Measurements from ENCODE around the gene RBM4B. TPM values are rescaled to one million over a fixed set of nuclear protein-coding genes. Genes with fewer than 3 reads are reported as not detected.

The RBM4B gene
- total RNA-seq, 4 donors from 2014 or later, result 4.5 to 11.7 (median 6.5) TPM

- Histone ChIP-seq H3K4me3 (no peak overlapping the region), H3K36me3 (no peaks in the 10 kb centered on the region), H3K27ac (no peak overlapping the region), H3K27me3 (no peaks in the 10 kb centered on the region), H3K9me3 (no peaks in the 10 kb centered on the region), H3K4me1 (peaks cover 29 to 31% of the 10 kb centered on the region in 2 donors)
- intact Hi-C loops (cut with DNase I; ENCODE audit: low total_unique reads) (loop anchor here (5.0 kb wide), 1 partner anchor 193 kb away; the partner anchor contains the start of gene DPP3), in situ Hi-C loops (cut with MboI; ENCODE audit: low sequenced_read_pairs in 4 of 4) (loop anchor here (5.0 to 25.0 kb wide), 4 partner anchors 90 to 263 kb away; partner anchors contain the start of gene NPAS4 (in 2 of the 4))
- no peak for DNase-seq
- TF ChIP-seq POLR2A (IDR thresholded peaks at IDR 0.05) (no peak), CTCF (IDR thresholded peaks at IDR 0.05 in 4 of 5, conservative IDR thresholded peaks at IDR 0.05 in 1 of 5) (no peak)
- no peak for ATAC-seq
Measured at GRCh38 chr11:66674964-66675602, 2.6 kb downstream of the RBM4B start.

- intact Hi-C loops (cut with DNase I; ENCODE audit: low total_unique reads) (no loop called here), in situ Hi-C loops (cut with MboI; ENCODE audit: low sequenced_read_pairs in 4 of 4) (loop anchor here in 2 of 4 donors (10.0 kb wide), 2 partner anchors 86 to 96 kb away; no protein-coding TSS in a partner anchor)
- TF ChIP-seq CTCF (IDR thresholded peaks at IDR 0.05 in 4 of 5, conservative IDR thresholded peaks at IDR 0.05 in 1 of 5), result no peak
- TF ChIP-seq POLR2A (IDR thresholded peaks at IDR 0.05), result no peak
- Histone ChIP-seq H3K4me1 (peaks cover 15 to 21% of the 10 kb centered on the region in 2 donors), H3K9me3 (no peaks in the 10 kb centered on the region), H3K36me3 (peaks cover 0 to 25% of the 10 kb centered on the region in 2 donors), H3K27ac (no peak overlapping the region), H3K27me3 (no peaks in the 10 kb centered on the region), H3K4me3 (no peak overlapping the region)
- DNase-seq (no peak), ATAC-seq (no peak)
Measured at GRCh38 chr11:66670816-66671215, 6.9 kb downstream of the RBM4B start.

GRCh38 chr11:66665369-66665768 lies 12.3 kb downstream of the RBM4B start:
- ATAC-seq, result no peak
- Histone ChIP-seq H3K27ac (no peak overlapping the region), H3K4me3 (no peak overlapping the region), H3K27me3 (no peaks in the 10 kb centered on the region), H3K9me3 (no peaks in the 10 kb centered on the region), H3K36me3 (peaks cover 0 to 33% of the 10 kb centered on the region in 2 donors), H3K4me1 (peaks cover 0 to 3% of the 10 kb centered on the region in 2 donors)
- in situ Hi-C loops (cut with MboI; ENCODE audit: low sequenced_read_pairs in 4 of 4), result no loop called here
- TF ChIP-seq CTCF (IDR thresholded peaks at IDR 0.05 in 4 of 5, conservative IDR thresholded peaks at IDR 0.05 in 1 of 5) (no peak), POLR2A (IDR thresholded peaks at IDR 0.05) (no peak)
- DNase-seq, result no peak
- intact Hi-C loops (cut with DNase I; ENCODE audit: low total_unique reads), result no loop called here

- no peak overlapping the region for H3K27ac ChIP-seq
- intact Hi-C loops (cut with DNase I; ENCODE audit: low total_unique reads), result no loop called here
- H3K4me1 ChIP-seq, result no peaks in the 10 kb centered on the region
- ATAC-seq (no peak), DNase-seq (no peak)
- in situ Hi-C loops (cut with MboI; ENCODE audit: low sequenced_read_pairs in 4 of 4), result no loop called here
- no peaks in the 10 kb centered on the region for H3K9me3 ChIP-seq
- no peak for TF ChIP-seq CTCF (IDR thresholded peaks at IDR 0.05 in 4 of 5, conservative IDR thresholded peaks at IDR 0.05 in 1 of 5)
- TF ChIP-seq POLR2A (IDR thresholded peaks at IDR 0.05), result no peak
- no peaks in the 10 kb centered on the region for H3K27me3 ChIP-seq
- H3K36me3 ChIP-seq, result peaks cover 0 to 31% of the 10 kb centered on the region in 2 donors
- H3K4me3 ChIP-seq, result no peak overlapping the region
Measured at GRCh38 chr11:66663741-66664296, 13.9 kb downstream of the RBM4B start.
